Measurements from ENCODE around the gene MACROD2. TPM values are rescaled to one million over a fixed set of nuclear protein-coding genes. Genes with fewer than 3 reads are reported as not detected.

The MACROD2 gene
- total RNA-seq, 1 experiment from 2014 or later: 3.7 TPM

DNA sequence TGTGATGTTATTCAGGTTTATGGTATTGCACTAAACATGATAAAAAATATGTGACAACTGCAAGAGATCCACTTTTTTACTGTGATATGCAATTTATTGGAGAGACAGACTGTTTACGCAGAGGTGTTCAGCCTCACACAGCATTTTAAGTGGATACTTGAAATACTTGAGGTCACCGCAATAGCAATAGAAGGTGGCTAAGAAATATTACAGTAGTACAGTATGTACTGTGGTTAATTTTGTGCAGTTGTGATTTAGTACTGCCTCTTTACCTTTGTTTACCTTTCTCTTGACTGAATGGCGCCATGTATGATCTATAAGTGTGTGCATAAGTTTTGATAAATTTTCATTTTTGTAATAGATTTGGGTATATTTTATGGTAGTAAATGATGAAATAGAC lies 17.4 kb downstream of the MACROD2 start:
- H3K9ac ChIP-seq (ENCODE audit: low read length): no peak overlapping the region
- no peak overlapping the region for H3K4me2 ChIP-seq (ENCODE audit: low read length)
- H4K20me1 ChIP-seq (ENCODE audit: insufficient read depth): no peaks in the 10 kb centered on the region
- no peak overlapping the region for H2AFZ ChIP-seq (ENCODE audit: low read depth, low read length, poor library complexity, severe bottlenecking)
- H3K36me3 ChIP-seq (ENCODE audit: control insufficient read depth in 1 of 2, insufficient read depth in 2 of 2, low read length in 2 of 2): no peaks in the 10 kb centered on the region
- ChIA-PET POLR2A (no interaction called here), RAD21 (ENCODE audit: low non-redundant PET in 1 of 2, low total read pairs in 2 of 2, uncharacterized antibody in 2 of 2, unreplicated experiment in 2 of 2) (no interaction called here), CTCF (no interaction called here)
- DNase-seq (ENCODE audit: low read depth, low spot score): no peak
- H3K4me3 ChIP-seq (replicated peaks in 1 of 2; ENCODE audit: low read depth in 1 of 2, low read length in 2 of 2): no peak overlapping the region
- H3K27me3 ChIP-seq (ENCODE audit: insufficient read depth, low read length): no peaks in the 10 kb centered on the region
- no peaks in the 10 kb centered on the region for H3K9me2 ChIP-seq (ENCODE audit: insufficient read depth)
- no peak overlapping the region for H3K27ac ChIP-seq (ENCODE audit: low read depth, low read length)
- no peaks in the 10 kb centered on the region for H3K9me3 ChIP-seq (ENCODE audit: control insufficient read depth in 1 of 2, insufficient read depth in 1 of 2, low read depth in 1 of 2, low read length in 2 of 2)
- H3K4me1 ChIP-seq (ENCODE audit: control insufficient read depth in 1 of 2, insufficient read depth in 2 of 2, low read length in 2 of 2): no peaks in the 10 kb centered on the region
- no TSS peak for BruUV-seq (replicated peaks)
- ATAC-seq: no peak
- TF ChIP-seq SP1 (IDR thresholded peaks at IDR 0.05; ENCODE audit: low read depth) (no peak), SIN3A (IDR thresholded peaks at IDR 0.05; ENCODE audit: low read depth) (no peak), ELF1 (IDR thresholded peaks at IDR 0.05; ENCODE audit: borderline replicate concordance, low read depth) (no peak), EGR1 (IDR thresholded peaks at IDR 0.05; ENCODE audit: low read depth) (no peak), CEBPB (IDR thresholded peaks at IDR 0.05; ENCODE audit: low read depth) (no peak), POLR2AphosphoS5 (IDR thresholded peaks at IDR 0.05; ENCODE audit: low read depth, low read length) (no peak), JUND (IDR thresholded peaks at IDR 0.05) (no peak), ZFX (IDR thresholded peaks at IDR 0.05) (no peak), POLR2A (IDR thresholded peaks at IDR 0.05; ENCODE audit: borderline replicate concordance, extremely low read depth, insufficient read depth, insufficient read length) (no peak), FOSL1 (IDR thresholded peaks at IDR 0.05; ENCODE audit: low read depth) (no peak), RAD21 (IDR thresholded peaks at IDR 0.05; ENCODE audit: low read depth) (no peak), YY1 (IDR thresholded peaks at IDR 0.05; ENCODE audit: extremely low read depth, insufficient replicate concordance, low read depth, low read length) (no peak), ZNF274 (IDR thresholded peaks at IDR 0.05; ENCODE audit: low read depth, low read length) (no peak), CBX3 (IDR thresholded peaks at IDR 0.05; ENCODE audit: low read depth) (no peak), SRF (IDR thresholded peaks at IDR 0.05; ENCODE audit: low read depth) (no peak)
- TF ChIP-seq, protein P1, sequence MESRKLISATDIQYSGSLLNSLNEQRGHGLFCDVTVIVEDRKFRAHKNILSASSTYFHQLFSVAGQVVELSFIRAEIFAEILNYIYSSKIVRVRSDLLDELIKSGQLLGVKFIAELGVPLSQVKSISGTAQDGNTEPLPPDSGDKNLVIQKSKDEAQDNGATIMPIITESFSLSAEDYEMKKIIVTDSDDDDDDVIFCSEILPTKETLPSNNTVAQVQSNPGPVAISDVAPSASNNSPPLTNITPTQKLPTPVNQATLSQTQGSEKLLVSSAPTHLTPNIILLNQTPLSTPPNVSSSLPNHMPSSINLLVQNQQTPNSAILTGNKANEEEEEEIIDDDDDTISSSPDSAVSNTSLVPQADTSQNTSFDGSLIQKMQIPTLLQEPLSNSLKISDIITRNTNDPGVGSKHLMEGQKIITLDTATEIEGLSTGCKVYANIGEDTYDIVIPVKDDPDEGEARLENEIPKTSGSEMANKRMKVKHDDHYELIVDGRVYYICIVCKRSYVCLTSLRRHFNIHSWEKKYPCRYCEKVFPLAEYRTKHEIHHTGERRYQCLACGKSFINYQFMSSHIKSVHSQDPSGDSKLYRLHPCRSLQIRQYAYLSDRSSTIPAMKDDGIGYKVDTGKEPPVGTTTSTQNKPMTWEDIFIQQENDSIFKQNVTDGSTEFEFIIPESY (IDR thresholded peaks at IDR 0.05; ENCODE audit: extremely low read depth, insufficient replicate concordance, low read length): no peak
- TF ChIP-seq, protein P2, sequence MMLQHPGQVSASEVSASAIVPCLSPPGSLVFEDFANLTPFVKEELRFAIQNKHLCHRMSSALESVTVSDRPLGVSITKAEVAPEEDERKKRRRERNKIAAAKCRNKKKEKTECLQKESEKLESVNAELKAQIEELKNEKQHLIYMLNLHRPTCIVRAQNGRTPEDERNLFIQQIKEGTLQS (IDR thresholded peaks at IDR 0.05): no peak
- TF ChIP-seq, protein P3, sequence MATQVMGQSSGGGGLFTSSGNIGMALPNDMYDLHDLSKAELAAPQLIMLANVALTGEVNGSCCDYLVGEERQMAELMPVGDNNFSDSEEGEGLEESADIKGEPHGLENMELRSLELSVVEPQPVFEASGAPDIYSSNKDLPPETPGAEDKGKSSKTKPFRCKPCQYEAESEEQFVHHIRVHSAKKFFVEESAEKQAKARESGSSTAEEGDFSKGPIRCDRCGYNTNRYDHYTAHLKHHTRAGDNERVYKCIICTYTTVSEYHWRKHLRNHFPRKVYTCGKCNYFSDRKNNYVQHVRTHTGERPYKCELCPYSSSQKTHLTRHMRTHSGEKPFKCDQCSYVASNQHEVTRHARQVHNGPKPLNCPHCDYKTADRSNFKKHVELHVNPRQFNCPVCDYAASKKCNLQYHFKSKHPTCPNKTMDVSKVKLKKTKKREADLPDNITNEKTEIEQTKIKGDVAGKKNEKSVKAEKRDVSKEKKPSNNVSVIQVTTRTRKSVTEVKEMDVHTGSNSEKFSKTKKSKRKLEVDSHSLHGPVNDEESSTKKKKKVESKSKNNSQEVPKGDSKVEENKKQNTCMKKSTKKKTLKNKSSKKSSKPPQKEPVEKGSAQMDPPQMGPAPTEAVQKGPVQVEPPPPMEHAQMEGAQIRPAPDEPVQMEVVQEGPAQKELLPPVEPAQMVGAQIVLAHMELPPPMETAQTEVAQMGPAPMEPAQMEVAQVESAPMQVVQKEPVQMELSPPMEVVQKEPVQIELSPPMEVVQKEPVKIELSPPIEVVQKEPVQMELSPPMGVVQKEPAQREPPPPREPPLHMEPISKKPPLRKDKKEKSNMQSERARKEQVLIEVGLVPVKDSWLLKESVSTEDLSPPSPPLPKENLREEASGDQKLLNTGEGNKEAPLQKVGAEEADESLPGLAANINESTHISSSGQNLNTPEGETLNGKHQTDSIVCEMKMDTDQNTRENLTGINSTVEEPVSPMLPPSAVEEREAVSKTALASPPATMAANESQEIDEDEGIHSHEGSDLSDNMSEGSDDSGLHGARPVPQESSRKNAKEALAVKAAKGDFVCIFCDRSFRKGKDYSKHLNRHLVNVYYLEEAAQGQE (IDR thresholded peaks at IDR 0.05; ENCODE audit: low read depth): no peak
- TF ChIP-seq, protein P4, sequence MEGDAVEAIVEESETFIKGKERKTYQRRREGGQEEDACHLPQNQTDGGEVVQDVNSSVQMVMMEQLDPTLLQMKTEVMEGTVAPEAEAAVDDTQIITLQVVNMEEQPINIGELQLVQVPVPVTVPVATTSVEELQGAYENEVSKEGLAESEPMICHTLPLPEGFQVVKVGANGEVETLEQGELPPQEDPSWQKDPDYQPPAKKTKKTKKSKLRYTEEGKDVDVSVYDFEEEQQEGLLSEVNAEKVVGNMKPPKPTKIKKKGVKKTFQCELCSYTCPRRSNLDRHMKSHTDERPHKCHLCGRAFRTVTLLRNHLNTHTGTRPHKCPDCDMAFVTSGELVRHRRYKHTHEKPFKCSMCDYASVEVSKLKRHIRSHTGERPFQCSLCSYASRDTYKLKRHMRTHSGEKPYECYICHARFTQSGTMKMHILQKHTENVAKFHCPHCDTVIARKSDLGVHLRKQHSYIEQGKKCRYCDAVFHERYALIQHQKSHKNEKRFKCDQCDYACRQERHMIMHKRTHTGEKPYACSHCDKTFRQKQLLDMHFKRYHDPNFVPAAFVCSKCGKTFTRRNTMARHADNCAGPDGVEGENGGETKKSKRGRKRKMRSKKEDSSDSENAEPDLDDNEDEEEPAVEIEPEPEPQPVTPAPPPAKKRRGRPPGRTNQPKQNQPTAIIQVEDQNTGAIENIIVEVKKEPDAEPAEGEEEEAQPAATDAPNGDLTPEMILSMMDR (IDR thresholded peaks at IDR 0.05 in 2 of 3, conservative IDR thresholded peaks at IDR 0.05 in 1 of 3; ENCODE audit: borderline replicate concordance in 1 of 3, insufficient read depth in 1 of 3, low read depth in 2 of 3, low read length in 2 of 3): no peak
- no peaks in the 10 kb centered on the region for H3K79me2 ChIP-seq (ENCODE audit: insufficient read depth, low read length)
- intact Hi-C loops (cut with micrococcal nuclease): no loop called here

Data from HCT116 (cell line).